NCI-H2196 (cell line): ENCODE data around the gene NAV3.
"Not testable (repeated sequence)": the region's sequence is repeated elsewhere in the genome, so short reads cannot be mapped to it uniquely, and the experiment has no call there.

Experiments used
- DNase-seq: peaks from one replicate; lab custom pipeline; 2025; ENCODE audit not compliant: unreplicated experiment; lab: John Stamatoyannopoulos, UW

NAV3 gene

GRCh38 chr12:78101946-78102635 is 271.4 kb downstream of the NAV3 start:
- no peak for DNase-seq

- not testable (repeated sequence) for DNase-seq
These were observed 272.1 kb downstream of the NAV3 start for GRCh38 chr12:78102801-78103200.

GRCh38 chr12:78115889-78116288 is 285.2 kb downstream of the NAV3 start:
- DNase-seq = no peak

- DNase-seq = no peak
These were observed 287.3 kb downstream of the NAV3 start for GRCh38 chr12:78118036-78118435.

GRCh38 chr12:78118486-78118885 is 287.8 kb downstream of the NAV3 start:
- DNase-seq = no peak

GRCh38 chr12:78119351-78119918 is 288.7 kb downstream of the NAV3 start:
- DNase-seq = no peak

GRCh38 chr12:78120306-78120705 is 289.6 kb downstream of the NAV3 start:
- no peak for DNase-seq

GRCh38 chr12:78120866-78121560 is 290.3 kb downstream of the NAV3 start:
- no peak for DNase-seq

GRCh38 chr12:78121969-78122610 is 291.4 kb downstream of the NAV3 start:
- no peak for DNase-seq

- DNase-seq = no peak
These were observed 297.5 kb downstream of the NAV3 start for GRCh38 chr12:78128211-78128610.

GRCh38 chr12:78143717-78144116 is 313.0 kb downstream of the NAV3 start:
- DNase-seq = no peak

GRCh38 chr12:78145398-78145797 is 314.7 kb downstream of the NAV3 start:
- DNase-seq = no peak

GRCh38 chr12:78146365-78146772 is 315.7 kb downstream of the NAV3 start:
- DNase-seq = peak; percentile 48

- peak; percentile 44 for DNase-seq
These were observed 318.8 kb downstream of the NAV3 start for GRCh38 chr12:78149459-78149858.

- DNase-seq = no peak
These were observed 324.9 kb downstream of the NAV3 start for GRCh38 chr12:78155546-78155945.

GRCh38 chr12:78156751-78157150 is 326.1 kb downstream of the NAV3 start:
- DNase-seq = no peak

GRCh38 chr12:78157199-78157598 is 326.5 kb downstream of the NAV3 start:
- DNase-seq = no peak

- DNase-seq = no peak
These were observed 333.5 kb downstream of the NAV3 start for GRCh38 chr12:78164154-78164553.

GRCh38 chr12:78167510-78167909 is 336.8 kb downstream of the NAV3 start:
- no peak for DNase-seq

- no peak for DNase-seq
These were observed 340.4 kb downstream of the NAV3 start for GRCh38 chr12:78171061-78171460.

GRCh38 chr12:78176643-78177042 is 345.9 kb downstream of the NAV3 start:
- no peak for DNase-seq

GRCh38 chr12:78177298-78177697 is 346.6 kb downstream of the NAV3 start:
- no peak for DNase-seq
